Liver (tissue), 3 donors: ENCODE measurements around the gene DAPK2.

ENCODE experiments used
- ATF3 ChIP-seq: IDR thresholded peaks from 2 replicates; pipeline ENCODE4 v1.6.1; 2016; ENCODE audit warnings: antibody characterized with exemption
- CTCF ChIP-seq: fragments of 150-350 bp; IDR thresholded peaks from 2 replicates; pipeline ENCODE4 v1.5.1; 2017; ENCODE audit warnings: improper control_type of control experiment, low read depth, low read length; ENCODE audit not compliant: missing input control
- EGR1 ChIP-seq, 2 donors: IDR thresholded peaks; 2 replicates each; pipeline ENCODE4 v1.6.1; 2016 to 2018; ENCODE audit warnings: antibody characterized with exemption in 2 of 2, low read depth in 2 of 2
- GABPA ChIP-seq, 2 donors: IDR thresholded peaks in 1 of 2; conservative IDR thresholded peaks in 1 of 2; 2 replicates each; pipeline ENCODE4 v1.6.1; 2016; ENCODE audit warnings: antibody characterized with exemption in 2 of 2, mild to moderate bottlenecking in 1 of 2, moderate library complexity in 1 of 2
- HNF4A ChIP-seq, 2 donors: conservative IDR thresholded peaks; 2 replicates each; pipeline ENCODE4 v1.6.1; 2016; ENCODE audit warnings: antibody characterized with exemption in 2 of 2, mild to moderate bottlenecking in 2 of 2
- MAX ChIP-seq: IDR thresholded peaks from 2 replicates; pipeline ENCODE4 v1.6.1; 2016; ENCODE audit warnings: antibody characterized with exemption
- RAD21 ChIP-seq, 2 donors: IDR thresholded peaks; 2 replicates each; pipeline ENCODE4 v1.6.1; 2016; ENCODE audit warnings: antibody characterized with exemption in 2 of 2, mild to moderate bottlenecking in 2 of 2
- REST ChIP-seq: IDR thresholded peaks from 2 replicates; pipeline ENCODE4 v1.6.1; 2016; ENCODE audit warnings: antibody characterized with exemption, mild to moderate bottlenecking
- RXRA ChIP-seq, 2 donors: IDR thresholded peaks; 2 replicates each; pipeline ENCODE4 v1.6.1; 2017 to 2018; ENCODE audit warnings: antibody characterized with exemption in 2 of 2, mild to moderate bottlenecking in 1 of 2
- TAF1 ChIP-seq: conservative IDR thresholded peaks from 2 replicates; pipeline ENCODE4 v1.6.1; 2016; ENCODE audit warnings: antibody characterized with exemption, mild to moderate bottlenecking
- YY1 ChIP-seq: IDR thresholded peaks from 2 replicates; pipeline ENCODE4 v1.6.1; 2016; ENCODE audit warnings: antibody characterized with exemption, mild to moderate bottlenecking
- ZBTB33 ChIP-seq: IDR thresholded peaks from 2 replicates; pipeline ENCODE4 v1.6.1; 2016; ENCODE audit warnings: antibody characterized with exemption
- donor health status: healthy.
- donor health status: healthy.

- TF ChIP-seq CTCF (no peak), REST (peak; percentile 99), EGR1 (IDR thresholded peaks at IDR 0.05; ENCODE audit: low read depth in 2 of 2) (no peak), TAF1 (no peak), RXRA (IDR thresholded peaks at IDR 0.05) (no peak), MAX (no peak), HNF4A (conservative IDR thresholded peaks at IDR 0.05) (no peak), GABPA (IDR thresholded peaks at IDR 0.05 in 1 of 2, conservative IDR thresholded peaks at IDR 0.05 in 1 of 2) (no peak), RAD21 (IDR thresholded peaks at IDR 0.05) (no peak), ATF3 (no peak), ZBTB33 (no peak), YY1 (no peak)
Measured at GRCh38 chr15:63870487-63871209, 175.6 kb downstream of the DAPK2 start.
